ENCODE results near the gene ACO1.
"Not testable (repeated sequence)": the region's sequence is repeated elsewhere in the genome, so short reads cannot be mapped to it uniquely, and the experiment has no call there.

Gene ACO1

GRCh38 chr9:32384364-32385151 lies at the start of gene ACO1:
ACO1 (plus strand) TSS chr9:32384643; CDS start chr9:32405507, 20,864 bp downstream.
- no peak for DNase-seq (ENCODE audit: low read depth, low spot score)

DNA sequence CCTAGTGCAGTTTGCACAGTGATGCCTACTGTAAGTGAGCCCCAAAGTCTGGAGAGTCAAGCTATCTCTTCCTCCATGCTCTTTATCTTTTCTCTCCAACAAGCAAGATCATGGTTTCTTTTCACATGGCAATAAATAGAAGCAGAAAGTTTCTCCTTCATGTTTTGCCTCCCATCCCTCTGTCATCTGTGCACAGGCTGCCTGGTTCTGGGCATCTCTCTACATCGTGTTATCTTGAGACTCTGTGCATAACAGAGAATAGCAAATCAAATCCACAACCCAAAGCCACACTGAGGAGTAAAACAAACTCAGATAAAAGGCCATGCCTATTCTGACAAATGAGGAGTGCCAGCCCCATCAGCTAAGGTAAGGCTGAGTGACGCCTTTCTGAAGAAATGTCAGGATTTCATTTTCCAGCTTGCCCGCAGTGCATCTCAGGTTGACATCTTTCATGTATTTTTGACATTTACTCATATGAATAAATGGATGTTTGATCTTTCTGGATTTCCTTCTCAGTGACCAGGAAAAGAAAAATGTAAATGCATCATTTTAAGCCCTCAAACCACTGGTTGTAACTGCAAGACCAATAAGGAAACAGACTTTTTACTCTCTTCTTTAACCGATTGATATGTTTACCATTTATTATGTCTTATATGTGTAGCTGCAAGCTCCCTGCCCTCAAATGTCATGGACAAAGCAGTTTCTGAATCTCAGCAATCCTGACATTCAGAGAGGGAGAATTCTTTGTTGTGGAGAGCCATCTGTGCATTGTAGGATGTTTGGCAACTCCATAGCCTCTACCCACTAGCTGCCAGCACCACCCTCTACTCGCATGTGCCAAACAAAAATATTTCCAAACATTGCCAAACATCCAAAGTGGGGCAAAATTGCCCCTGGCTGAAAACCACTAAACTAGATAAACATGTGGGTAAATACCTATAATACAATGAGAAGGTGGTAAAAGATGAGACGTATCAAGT lies 49.2 kb upstream of the ACO1 start:
- no peak for DNase-seq (ENCODE audit: low read depth, low spot score)

- no peak for DNase-seq (ENCODE audit: low read depth, low spot score)
Measured at GRCh38 chr9:32339424-32339823, 45.0 kb upstream of the ACO1 start.

DNA sequence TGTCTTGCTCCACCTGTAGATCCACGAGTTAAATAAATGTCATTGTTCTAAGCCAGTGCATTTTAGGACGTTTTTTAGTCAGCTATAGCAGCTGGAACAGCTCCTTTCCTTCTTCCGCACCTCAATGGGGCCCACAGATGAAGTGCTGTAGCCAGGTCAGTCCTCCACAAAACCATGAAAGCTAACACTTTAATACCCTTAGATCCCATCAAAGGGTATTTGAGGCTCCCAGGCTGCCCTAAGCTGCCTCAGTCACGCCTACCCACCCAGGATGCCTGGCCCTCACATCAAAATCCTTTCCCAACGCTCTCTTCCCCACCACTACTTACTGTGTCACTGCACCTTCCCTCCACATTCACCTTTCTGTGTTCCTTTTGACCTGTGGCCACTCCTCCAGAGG lies 44.1 kb upstream of the ACO1 start:
- DNase-seq (ENCODE audit: low read depth, low spot score): no peak

DNA sequence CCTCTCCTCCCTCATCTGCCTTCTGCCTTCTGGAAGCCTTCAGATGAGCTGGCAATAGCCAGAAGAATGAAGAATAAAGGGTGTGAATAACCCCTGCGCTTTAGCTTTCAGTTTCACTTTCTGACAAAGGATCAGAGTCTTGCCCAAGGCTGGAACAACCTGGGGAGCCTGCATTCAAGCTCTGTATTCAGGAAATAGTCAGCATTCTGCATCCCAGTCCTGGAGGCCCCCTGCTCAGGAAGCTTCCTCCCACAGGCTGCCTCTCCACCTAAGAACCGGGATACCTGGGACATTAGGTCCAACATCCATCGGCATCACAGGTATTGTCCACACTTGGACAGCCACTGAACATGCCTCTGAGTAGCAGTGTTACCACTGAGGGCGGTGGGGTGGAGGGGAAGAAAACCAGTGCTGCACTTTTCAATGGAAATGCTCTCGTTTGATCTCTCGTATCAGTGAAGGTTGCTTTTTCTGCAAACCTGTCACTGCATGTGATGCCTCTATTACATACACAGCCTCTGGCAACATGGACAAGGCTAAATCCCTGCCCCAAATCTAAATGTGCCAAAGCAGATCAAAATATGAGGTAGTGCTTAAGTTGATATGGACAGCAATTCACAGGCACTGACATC lies 39.8 kb upstream of the ACO1 start:
- DNase-seq (ENCODE audit: low read depth, low spot score): peak; percentile 89

- DNase-seq (ENCODE audit: low read depth, low spot score): peak; percentile 87
Measured at GRCh38 chr9:32345243-32345642, 39.2 kb upstream of the ACO1 start.

GRCh38 chr9:32347571-32347970 lies 36.9 kb upstream of the ACO1 start:
- DNase-seq (ENCODE audit: low read depth, low spot score): no peak

GRCh38 chr9:32348106-32348695 lies 36.2 kb upstream of the ACO1 start:
- DNase-seq (ENCODE audit: low read depth, low spot score): no peak

DNA sequence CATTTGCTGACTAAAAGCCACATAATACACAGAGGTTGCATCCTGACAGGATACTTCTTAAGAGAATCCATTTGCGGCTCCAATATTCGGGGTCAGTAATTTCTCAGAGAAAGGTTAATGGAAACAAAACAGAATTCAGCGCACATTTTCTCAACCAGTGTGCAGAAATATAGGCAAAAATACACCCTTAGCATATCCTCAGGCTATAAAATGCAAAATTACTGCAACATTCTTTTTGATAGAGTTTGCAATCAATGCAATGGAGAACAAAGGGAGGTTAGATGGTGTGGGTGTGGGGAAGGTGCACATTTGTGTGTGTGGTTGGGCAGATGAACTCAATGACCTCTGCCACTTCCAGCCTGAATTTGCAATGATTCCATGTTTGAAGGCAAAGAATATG lies 35.4 kb upstream of the ACO1 start:
- DNase-seq (ENCODE audit: low read depth, low spot score): no peak

DNA sequence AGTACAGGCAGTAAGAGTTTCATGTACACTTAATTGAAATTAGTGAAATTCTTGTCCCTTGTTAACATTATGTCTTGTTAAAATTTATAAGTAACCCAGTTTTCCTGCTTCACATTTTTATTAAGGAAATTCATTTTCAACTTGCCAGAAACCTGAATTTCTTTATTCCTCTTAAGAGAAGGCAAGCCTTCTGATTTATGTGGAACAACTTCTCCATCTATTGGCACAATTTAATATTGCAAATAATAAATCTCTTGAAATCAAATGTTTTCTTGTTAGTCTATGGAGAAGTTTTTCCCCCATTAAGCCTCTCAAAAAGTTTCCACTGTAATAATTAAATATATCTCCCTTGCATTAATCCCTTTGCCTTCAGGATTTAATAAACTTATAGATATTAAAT lies 33.8 kb upstream of the ACO1 start:
- DNase-seq (ENCODE audit: low read depth, low spot score): no peak

DNA sequence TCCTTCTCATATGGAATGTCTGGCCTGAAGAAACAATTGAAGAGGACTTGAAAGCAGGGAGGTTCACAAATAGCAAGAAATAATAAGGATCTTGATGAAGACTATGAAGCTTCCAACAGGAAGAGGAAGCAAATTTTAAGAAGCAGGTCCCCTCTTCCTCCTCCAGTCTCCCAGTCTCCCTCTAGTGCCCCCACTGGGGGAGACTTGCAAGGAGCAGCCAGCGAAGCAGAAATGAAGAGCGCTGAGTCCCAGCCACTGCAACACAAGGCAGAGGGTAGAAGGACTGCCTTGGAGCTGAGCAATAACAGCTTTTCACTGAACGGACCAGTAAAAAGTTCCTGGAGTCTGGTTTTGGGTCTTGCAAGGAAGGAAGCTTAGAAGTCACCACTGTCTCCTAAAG lies 32.6 kb upstream of the ACO1 start:
- DNase-seq (ENCODE audit: low read depth, low spot score): peak; percentile 48

GRCh38 chr9:32353476-32353875 lies 31.0 kb upstream of the ACO1 start:
- DNase-seq (ENCODE audit: low read depth, low spot score): not testable (repeated sequence)

- no peak for DNase-seq (ENCODE audit: low read depth, low spot score)
Measured at GRCh38 chr9:32359452-32359851, 25.0 kb upstream of the ACO1 start.

DNA sequence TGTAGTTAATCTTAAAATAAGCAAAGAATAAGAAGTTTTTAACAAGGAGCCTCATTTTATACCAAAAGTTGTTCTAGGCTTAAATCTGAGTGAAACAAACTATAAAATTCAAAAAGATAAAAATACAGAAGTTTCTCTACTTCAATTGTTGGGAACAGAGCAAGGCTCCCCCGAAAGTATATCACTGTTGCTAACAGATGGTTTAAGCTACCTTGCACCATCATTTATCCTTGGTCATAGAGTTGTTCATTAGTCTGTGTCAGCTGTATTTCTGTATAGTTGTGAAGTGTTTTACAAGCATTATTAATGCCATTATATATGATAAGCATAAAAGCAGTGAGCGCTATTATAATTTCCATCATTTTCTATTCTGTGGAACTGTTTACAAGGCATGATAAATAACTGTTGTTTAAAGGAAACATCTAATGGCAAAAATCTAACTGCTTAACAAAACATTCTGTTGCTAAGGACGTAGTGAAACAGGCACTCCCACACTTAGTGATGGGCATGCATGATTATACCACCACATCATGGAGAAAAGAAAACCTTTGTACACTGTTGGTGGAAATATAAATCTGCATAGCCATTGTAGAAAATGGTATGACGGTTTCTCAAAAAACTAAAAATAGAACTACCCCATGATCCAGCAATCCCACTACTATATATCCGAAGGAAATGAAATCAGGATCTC lies 23.3 kb upstream of the ACO1 start:
- DNase-seq (ENCODE audit: low read depth, low spot score): no peak

DNA sequence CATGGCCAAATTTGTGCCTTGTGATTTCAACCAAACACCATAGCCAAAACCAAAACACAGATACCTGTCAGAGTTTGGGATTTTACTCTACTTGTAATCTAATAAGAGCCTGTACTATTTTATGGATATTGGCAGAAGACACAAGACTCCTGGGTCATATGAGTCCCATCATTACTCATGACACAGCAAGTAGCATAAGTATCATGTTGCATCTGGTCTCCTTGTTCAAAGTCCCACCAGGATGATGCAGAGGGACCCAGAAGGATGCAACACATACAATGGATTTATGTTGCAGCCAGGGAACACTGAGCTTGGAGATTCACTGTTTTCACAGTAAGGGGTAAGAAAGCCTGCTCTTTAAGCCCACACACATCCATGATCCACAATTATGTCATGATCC lies 13.2 kb upstream of the ACO1 start:
- no peak for DNase-seq (ENCODE audit: low read depth, low spot score)

DNA sequence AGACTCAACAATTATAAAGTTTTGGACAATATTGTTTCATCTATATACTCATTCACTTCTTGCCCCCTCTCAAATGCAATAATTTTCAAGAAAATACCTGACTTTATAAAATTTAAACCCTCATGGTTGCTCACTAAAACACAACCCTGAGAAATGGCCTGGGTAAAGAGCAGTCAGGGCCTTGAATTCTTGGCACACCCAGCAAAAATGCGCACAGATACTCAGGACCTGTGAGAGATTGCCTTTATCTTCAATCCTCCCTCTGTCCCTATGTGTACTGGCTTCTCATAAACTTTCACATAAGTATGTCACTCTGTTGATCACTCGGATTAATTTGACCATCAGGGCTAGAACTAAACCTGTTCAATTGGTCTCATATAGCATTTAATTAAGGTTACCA lies 12.8 kb upstream of the ACO1 start:
- no peak for DNase-seq (ENCODE audit: low read depth, low spot score)

DNA sequence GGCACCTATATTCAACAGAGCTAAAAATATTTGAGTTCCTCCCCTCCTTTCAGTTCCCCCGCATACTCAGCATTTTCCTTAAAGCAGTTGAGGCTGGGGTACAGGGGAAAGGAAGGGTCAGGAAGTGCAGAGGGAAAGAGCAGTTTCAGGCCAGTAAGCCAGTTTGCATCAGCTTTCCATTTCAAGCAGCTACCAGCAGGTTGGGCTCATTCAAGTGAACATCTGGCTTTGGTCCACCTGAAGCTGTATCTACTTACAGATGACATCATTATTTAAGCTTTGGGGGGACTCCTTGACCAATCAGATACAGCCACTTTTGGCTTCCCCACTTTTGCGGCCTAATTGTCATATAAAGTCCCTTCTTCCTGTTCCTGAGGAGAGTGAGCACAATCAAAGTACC lies 8.2 kb upstream of the ACO1 start:
- no peak for DNase-seq (ENCODE audit: low read depth, low spot score)

DNA sequence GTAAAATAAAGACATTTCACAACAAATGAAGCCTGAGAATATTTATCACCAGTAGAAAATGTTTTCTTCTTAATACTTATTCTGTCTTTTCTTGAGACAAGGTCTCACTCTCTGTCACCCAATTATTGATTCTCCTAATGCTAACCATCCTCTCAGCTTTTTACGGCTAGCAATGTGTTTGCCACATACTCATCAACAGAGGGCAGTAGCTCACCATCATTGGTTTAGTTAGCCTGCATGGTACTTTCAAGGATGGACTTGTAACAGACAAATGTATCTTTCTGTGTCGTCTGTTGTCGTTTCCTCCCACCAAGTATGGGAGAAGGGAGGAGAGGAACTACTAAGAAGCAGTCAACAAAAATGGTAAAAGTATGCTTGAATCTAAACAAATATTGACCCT lies 5.9 kb upstream of the ACO1 start:
- DNase-seq (ENCODE audit: low read depth, low spot score): peak; percentile 61

- peak; percentile 50 for DNase-seq (ENCODE audit: low read depth, low spot score)
Measured at GRCh38 chr9:32378993-32379729, 5.3 kb upstream of the ACO1 start.

- no peak for DNase-seq (ENCODE audit: low read depth, low spot score)
Measured at GRCh38 chr9:32380944-32381343, 3.5 kb upstream of the ACO1 start.

All from iPS DF 19.7 (cell line).